Mammary microvascular endothelial cell (primary cell): ENCODE data around the gene HAND1. TPM values are rescaled to one million over a fixed set of nuclear protein-coding genes. Genes with fewer than 3 reads are reported as not detected.

Experiments used
- total RNA-seq: library from RNA; depleted of rRNA; stranded (reverse); fragments of >200 nt; gene quantifications from 2 replicates; pipeline ENCODE4 v1.2.3, GENCODE V29; 2015

Gene HAND1
- not detected in 2 replicates for total RNA-seq

GRCh38 chr5:154478224-154478565, at the start of gene HAND1:
Gene HAND1, minus strand, starts transcription at chr5:154478227. Its CDS starts 219 bp downstream, at chr5:154478008.

GRCh38 chr5:154445422-154446194, 32.4 kb downstream of the HAND1 start, which contains the start of gene SAP30L:
Gene SAP30L, plus strand, starts transcription at chr5:154445997. Its CDS starts 608 bp downstream, at chr5:154446605.

Other genes with a start within 250 kb of the HAND1 start
- 27.4 and 28.8 TPM in 2 replicates for gene SAP30L, start 32.2 kb downstream of the HAND1 start, total RNA-seq